Measurements from ENCODE around the gene TM4SF4. TPM values are rescaled to one million over a fixed set of nuclear protein-coding genes. Genes with fewer than 3 reads are reported as not detected.

TM4SF4 gene
- total and polyA plus RNA-seq, 2 of the 8 experiments (the other 6 are each of a cell fraction or from before 2014, with no cell fraction given) = not detected

DNA sequence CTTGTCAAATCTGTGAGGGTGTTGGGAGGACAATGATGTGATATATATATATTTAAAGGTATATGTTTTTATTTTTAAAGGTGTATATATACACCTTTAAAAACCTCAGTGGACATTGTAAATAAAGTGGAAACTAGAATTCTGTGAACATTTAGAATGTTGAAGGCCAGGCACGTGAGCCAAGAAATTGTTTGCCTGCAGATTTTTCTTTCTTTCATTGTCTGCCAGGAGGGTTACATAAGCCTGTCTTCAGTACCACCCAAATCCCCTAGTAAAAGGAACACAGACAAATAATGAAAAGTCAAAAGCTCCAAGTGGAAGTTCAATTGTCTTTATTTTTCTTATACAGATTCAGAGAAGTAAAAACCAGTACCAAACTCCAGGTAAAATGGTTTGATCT lies 42.4 kb downstream of the TM4SF4 start:
- Histone ChIP-seq H2BK15ac (ENCODE audit: low read length) (no peak overlapping the region), H3K79me2 (ENCODE audit: control insufficient read depth in 1 of 2, insufficient read depth in 2 of 2, low read length in 2 of 2) (no peaks in the 10 kb centered on the region), H3K9me3 (ENCODE audit: insufficient read depth in 2 of 2, low read depth in 1 of 2, low read length in 1 of 2) (no peaks in the 10 kb centered on the region), H4K8ac (ENCODE audit: extremely low read depth, insufficient read depth, low read length) (no peak overlapping the region), H3K9ac (replicated peaks in 1 of 4; ENCODE audit: extremely low read depth in 1 of 4, low read depth in 3 of 4, low read length in 3 of 4) (no peak overlapping the region), H3K27me3 (replicated peaks in 1 of 4; ENCODE audit: control insufficient read depth in 3 of 4, extremely low read depth in 1 of 4, insufficient read depth in 3 of 4, low read length in 3 of 4) (no peaks in the 10 kb centered on the region), H2BK20ac (ENCODE audit: low read length) (no peak overlapping the region), H3K4ac (replicated peaks; ENCODE audit: insufficient read length, low read depth, low read length) (no peak overlapping the region), H2BK12ac (ENCODE audit: low read depth, low read length) (no peak overlapping the region), H3K56ac (replicated peaks; ENCODE audit: insufficient read length, low read depth, low read length) (no peak overlapping the region), H2BK120ac (replicated peaks; ENCODE audit: low read depth, low read length) (no peak overlapping the region), H3K23ac (ENCODE audit: insufficient read length) (no peak overlapping the region), H3K27ac (ENCODE audit: low read depth, low read length) (no peak overlapping the region), H3K14ac (ENCODE audit: insufficient read length) (no peak overlapping the region), H3K79me1 (ENCODE audit: low read depth, low read length) (no peaks in the 10 kb centered on the region), H3K4me3 (ENCODE audit: extremely low read depth in 1 of 4, insufficient read depth in 2 of 4, low read depth in 3 of 4, low read length in 4 of 4) (no peak overlapping the region), H2AFZ (ENCODE audit: low read length) (no peak overlapping the region), H3K23me2 (ENCODE audit: low read depth, low read length) (no peaks in the 10 kb centered on the region), H3K4me2 (ENCODE audit: insufficient read depth in 1 of 2, low read depth in 2 of 2, low read length in 2 of 2) (no peak overlapping the region), H3K36me3 (ENCODE audit: control insufficient read depth in 2 of 4, insufficient read depth in 4 of 4, low read length in 3 of 4) (peaks cover 0 to 6% (median 2%) of the 10 kb centered on the region in 4 experiments; a peak in 4 of 8 replicates), H4K91ac (replicated peaks; ENCODE audit: insufficient read length, low read length) (no peak overlapping the region), H4K5ac (ENCODE audit: insufficient read length, low read depth, low read length) (no peak overlapping the region), H4K20me1 (replicated peaks in 1 of 2; ENCODE audit: control insufficient read depth in 1 of 2, insufficient read depth in 2 of 2, low read length in 2 of 2) (no peaks in the 10 kb centered on the region), H2AK5ac (ENCODE audit: low read depth, low read length) (no peak overlapping the region), H3K18ac (ENCODE audit: extremely low read depth, low read length) (no peak overlapping the region), H2BK5ac (ENCODE audit: low read depth, low read length) (no peak overlapping the region), H3K4me1 (replicated peaks in 1 of 4; ENCODE audit: control insufficient read depth in 3 of 4, insufficient read depth in 4 of 4, low read length in 3 of 4) (no peaks in the 10 kb centered on the region)
- DNase-seq (ENCODE audit: low read depth in 1 of 2, low spot score in 2 of 2) = no peak
- POLR2A ChIA-PET (ENCODE audit: partially characterized antibody) = no interaction called here
- 86% methylated on average over 1 of the region's 1 CpG; no CpG with 5 or more reads in 1 of the 2 experiments for whole genome bisulfite sequencing, 2 experiments (ENCODE audit: extremely low coverage in 1 of 2, insufficient coverage in 1 of 2, insufficient read length in 1 of 2, insufficient replicate concordance in 2 of 2, low coverage in 1 of 2, low lambda C conversion rate in 2 of 2, missing lambda C conversion rate in 1 of 2)
- CTCF ChIA-PET (ENCODE audit: partially characterized antibody) = interaction anchor here (1.0 kb wide), 1 partner anchor 14 kb away, joined by 3 read pairs; no protein-coding TSS in a partner anchor
- FAIRE-seq = no peak
- TF ChIP-seq SP4 (IDR thresholded peaks at IDR 0.05; ENCODE audit: low read length) (no peak), EGR1 (IDR thresholded peaks at IDR 0.05; ENCODE audit: borderline replicate concordance, low read depth, low read length) (no peak), BRCA1 (IDR thresholded peaks at IDR 0.05; ENCODE audit: low read depth, low read length) (no peak), FOSL1 (IDR thresholded peaks at IDR 0.05; ENCODE audit: insufficient read depth, low read depth, low read length) (no peak), TEAD4 (IDR thresholded peaks at IDR 0.05; ENCODE audit: low read depth, low read length) (no peak)
- TF ChIP-seq, protein P1, sequence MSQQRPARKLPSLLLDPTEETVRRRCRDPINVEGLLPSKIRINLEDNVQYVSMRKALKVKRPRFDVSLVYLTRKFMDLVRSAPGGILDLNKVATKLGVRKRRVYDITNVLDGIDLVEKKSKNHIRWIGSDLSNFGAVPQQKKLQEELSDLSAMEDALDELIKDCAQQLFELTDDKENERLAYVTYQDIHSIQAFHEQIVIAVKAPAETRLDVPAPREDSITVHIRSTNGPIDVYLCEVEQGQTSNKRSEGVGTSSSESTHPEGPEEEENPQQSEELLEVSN (IDR thresholded peaks at IDR 0.05) = no peak
- TF ChIP-seq, protein P2, sequence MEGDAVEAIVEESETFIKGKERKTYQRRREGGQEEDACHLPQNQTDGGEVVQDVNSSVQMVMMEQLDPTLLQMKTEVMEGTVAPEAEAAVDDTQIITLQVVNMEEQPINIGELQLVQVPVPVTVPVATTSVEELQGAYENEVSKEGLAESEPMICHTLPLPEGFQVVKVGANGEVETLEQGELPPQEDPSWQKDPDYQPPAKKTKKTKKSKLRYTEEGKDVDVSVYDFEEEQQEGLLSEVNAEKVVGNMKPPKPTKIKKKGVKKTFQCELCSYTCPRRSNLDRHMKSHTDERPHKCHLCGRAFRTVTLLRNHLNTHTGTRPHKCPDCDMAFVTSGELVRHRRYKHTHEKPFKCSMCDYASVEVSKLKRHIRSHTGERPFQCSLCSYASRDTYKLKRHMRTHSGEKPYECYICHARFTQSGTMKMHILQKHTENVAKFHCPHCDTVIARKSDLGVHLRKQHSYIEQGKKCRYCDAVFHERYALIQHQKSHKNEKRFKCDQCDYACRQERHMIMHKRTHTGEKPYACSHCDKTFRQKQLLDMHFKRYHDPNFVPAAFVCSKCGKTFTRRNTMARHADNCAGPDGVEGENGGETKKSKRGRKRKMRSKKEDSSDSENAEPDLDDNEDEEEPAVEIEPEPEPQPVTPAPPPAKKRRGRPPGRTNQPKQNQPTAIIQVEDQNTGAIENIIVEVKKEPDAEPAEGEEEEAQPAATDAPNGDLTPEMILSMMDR (IDR thresholded peaks at IDR 0.05; ENCODE audit: control extremely low read depth in 1 of 3, insufficient read depth in 1 of 3, low read depth in 1 of 3, low read length in 3 of 3) = no peak

Measured in H1 (cell line).